NCI-H2171 treated with DMSO at 0.1 percent for 48 hours (cell line): ENCODE data around the gene PCOLCE2.
A peak's percentile ranks its signal among the peaks of the same experiment; 100 is the strongest.

Experiments used
- DNase-seq: peaks from one replicate; lab custom pipeline; 2025; lab: John Stamatoyannopoulos, UW

Gene PCOLCE2

GRCh38 chr3:142888481-142889211 is at the start of gene PCOLCE2:
PCOLCE2 (minus strand) TSS chr3:142889083; CDS start chr3:142888896, 187 bp downstream.
- peak; percentile 80 for DNase-seq

GRCh38 chr3:142935963-142936362 is 47.1 kb upstream of the PCOLCE2 start:
- DNase-seq, result no peak

- DNase-seq, result no peak
Measured at GRCh38 chr3:142934887-142935269, 46.0 kb upstream of the PCOLCE2 start.

- DNase-seq, result no peak
Measured at GRCh38 chr3:142934128-142934886, 45.4 kb upstream of the PCOLCE2 start.

- no peak for DNase-seq
Measured at GRCh38 chr3:142931222-142931621, 42.3 kb upstream of the PCOLCE2 start.

- DNase-seq, result no peak
Measured at GRCh38 chr3:142930463-142930862, 41.6 kb upstream of the PCOLCE2 start.

GRCh38 chr3:142929890-142930289 is 41.0 kb upstream of the PCOLCE2 start:
- DNase-seq, result no peak

GRCh38 chr3:142929109-142929508 is 40.2 kb upstream of the PCOLCE2 start:
- peak; percentile 42 for DNase-seq

- DNase-seq, result no peak
Measured at GRCh38 chr3:142926368-142926944, 37.6 kb upstream of the PCOLCE2 start.

- DNase-seq, result no peak
Measured at GRCh38 chr3:142925140-142925539, 36.3 kb upstream of the PCOLCE2 start.

GRCh38 chr3:142923694-142924093 is 34.8 kb upstream of the PCOLCE2 start:
- no peak for DNase-seq

- no peak for DNase-seq
Measured at GRCh38 chr3:142916605-142917004, 27.7 kb upstream of the PCOLCE2 start.

GRCh38 chr3:142915636-142916035 is 26.8 kb upstream of the PCOLCE2 start:
- no peak for DNase-seq

- DNase-seq, result no peak
Measured at GRCh38 chr3:142914286-142914811, 25.5 kb upstream of the PCOLCE2 start.

GRCh38 chr3:142913432-142913831 is 24.5 kb upstream of the PCOLCE2 start:
- no peak for DNase-seq

GRCh38 chr3:142912402-142913172 is 23.7 kb upstream of the PCOLCE2 start:
- no peak for DNase-seq

GRCh38 chr3:142910280-142910679 is 21.4 kb upstream of the PCOLCE2 start:
- DNase-seq, result no peak

GRCh38 chr3:142909282-142909681 is 20.4 kb upstream of the PCOLCE2 start:
- no peak for DNase-seq

- DNase-seq, result no peak
Measured at GRCh38 chr3:142907996-142908395, 19.1 kb upstream of the PCOLCE2 start.

GRCh38 chr3:142904639-142905436 is 16.0 kb upstream of the PCOLCE2 start:
- no peak for DNase-seq

GRCh38 chr3:142902356-142902755 is 13.5 kb upstream of the PCOLCE2 start:
- no peak for DNase-seq
